22Rv1 (cell line): ENCODE data around the gene C1QB.

ENCODE experiments used
- CTCF ChIP-seq: fragments of 450-650 bp; IDR thresholded peaks from 2 replicates; pipeline ENCODE4 v1.5.1; 2017; ENCODE audit warnings: mild to moderate bottlenecking
- ZFX ChIP-seq: fragments of 450-650 bp; IDR thresholded peaks from 2 replicates; pipeline ENCODE4 v1.6.1; 2017; ENCODE audit warnings: antibody characterized with exemption, borderline replicate concordance

- TF ChIP-seq CTCF (no peak), ZFX (no peak)
These were observed 43.7 kb upstream of the C1QB start for GRCh38 chr1:22609291-22609690.
